ENCODE measurements around the gene SLC6A8.
A peak's percentile ranks its signal among the peaks of the same experiment; 100 is the strongest.

Gene SLC6A8

GRCh38 chrX:153687121-153688039, at the start of gene SLC6A8:
Gene SLC6A8, plus strand, starts transcription at chrX:153687926. Its CDS starts 649 bp downstream, at chrX:153688575.
- DNase-seq: peak in 1 of 4 experiments; percentile 12

GRCh38 chrX:153638041-153638371, 49.7 kb upstream of the SLC6A8 start:
- DNase-seq: no peak

DNA sequence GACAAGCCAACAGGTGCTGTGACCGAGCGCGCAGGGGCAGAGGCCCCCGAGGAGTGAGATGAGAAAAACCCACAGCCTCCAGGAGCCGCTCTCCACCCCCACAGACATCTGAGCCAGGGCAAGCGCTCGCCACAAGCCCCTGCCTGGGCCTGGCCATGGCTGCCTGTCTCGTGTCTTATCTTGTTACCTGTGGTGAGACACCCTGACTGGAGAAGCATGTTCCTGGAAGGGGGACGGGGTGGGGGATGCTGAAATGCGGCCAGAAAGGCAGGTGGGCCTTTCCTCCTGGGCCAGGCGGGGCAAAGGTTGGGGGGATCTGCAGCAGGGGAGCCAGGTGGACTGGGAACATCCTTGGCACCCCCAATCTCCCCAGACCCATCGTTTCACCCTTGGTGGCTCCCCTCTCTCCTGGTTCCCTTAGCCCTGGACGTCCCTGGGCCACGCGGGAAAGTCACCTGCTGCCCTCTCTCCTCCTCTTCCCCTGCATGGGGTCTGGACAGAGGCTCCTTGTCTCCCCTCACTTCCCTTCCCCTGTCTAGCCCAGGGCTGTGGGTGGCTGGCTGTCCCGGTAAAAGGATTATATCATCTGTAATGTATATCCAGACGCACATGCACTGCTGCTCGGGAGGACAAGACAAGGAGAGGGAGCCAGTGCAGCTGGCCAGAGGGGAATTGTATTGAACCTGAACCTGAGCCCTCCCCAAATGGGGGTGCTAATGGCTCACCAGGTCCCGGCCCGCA, 49.1 kb upstream of the SLC6A8 start:
- no peak for DNase-seq

- no peak for DNase-seq
Measured at GRCh38 chrX:153639177-153640044, 48.3 kb upstream of the SLC6A8 start.

- no peak for DNase-seq
Measured at GRCh38 chrX:153640045-153640686, 47.6 kb upstream of the SLC6A8 start.

DNA sequence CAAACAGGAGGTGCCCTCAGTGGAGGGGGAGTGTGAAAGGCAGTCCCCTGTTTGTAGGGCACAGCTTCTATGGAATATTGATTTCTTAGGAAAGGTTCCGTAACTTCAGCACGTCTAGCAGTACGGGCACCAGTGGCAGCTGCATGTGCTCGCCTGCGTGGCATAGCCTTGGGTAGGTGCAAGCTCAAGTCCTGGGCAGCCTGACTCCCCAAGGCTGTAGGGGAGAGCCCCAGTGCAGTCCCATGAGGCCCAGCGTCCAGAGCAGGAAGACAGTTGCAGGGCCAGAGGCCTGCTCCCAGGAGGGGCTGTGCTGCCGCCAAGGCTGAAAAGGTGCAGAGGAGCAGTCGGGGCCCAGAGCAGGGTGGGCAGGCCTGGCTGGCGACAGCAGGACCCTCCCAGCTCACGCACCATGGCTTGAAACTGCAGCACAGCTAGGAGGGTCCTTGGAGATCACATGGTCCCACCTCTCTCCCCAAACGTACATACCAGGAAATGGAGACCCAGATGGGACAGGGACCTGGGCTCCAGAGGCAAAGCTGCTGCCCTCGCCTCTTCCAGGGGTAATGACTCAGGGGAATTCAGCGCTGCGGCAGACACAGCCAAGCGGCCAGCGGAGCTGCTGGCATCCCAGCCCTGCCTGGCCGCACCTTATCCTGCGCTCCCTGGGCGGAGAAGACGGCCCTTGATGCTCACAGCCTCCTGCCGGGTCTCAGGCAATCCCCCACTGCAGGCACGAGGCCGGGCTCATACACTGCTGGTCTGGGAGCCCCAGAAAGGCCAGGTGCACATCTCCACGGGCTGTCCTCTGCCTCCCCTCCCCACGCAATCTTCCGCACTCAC, 46.8 kb upstream of the SLC6A8 start:
- DNase-seq: no peak

DNA sequence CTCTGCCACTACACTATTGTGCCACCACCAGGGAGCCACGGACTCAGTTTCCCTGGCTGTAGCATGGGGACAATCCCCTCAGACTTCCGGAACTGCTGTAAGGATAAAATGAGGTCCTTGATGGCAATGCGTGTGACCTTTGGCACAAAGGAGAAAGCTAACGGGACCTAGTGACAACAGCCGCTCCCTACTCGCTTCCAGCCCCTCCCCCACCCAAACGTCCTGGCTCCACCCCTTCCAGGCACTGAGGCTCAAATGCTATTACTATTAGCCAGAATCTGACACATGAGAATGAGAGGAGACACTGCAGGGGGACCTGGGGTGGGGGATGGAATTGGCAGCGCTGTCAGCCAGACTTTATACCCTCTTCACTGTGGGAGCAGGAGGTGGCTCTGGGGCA, 46.1 kb upstream of the SLC6A8 start:
- DNase-seq: no peak

- peak in 1 of 4 experiments; percentile 12 for DNase-seq
Measured at GRCh38 chrX:153642051-153642654, 45.6 kb upstream of the SLC6A8 start.

DNA sequence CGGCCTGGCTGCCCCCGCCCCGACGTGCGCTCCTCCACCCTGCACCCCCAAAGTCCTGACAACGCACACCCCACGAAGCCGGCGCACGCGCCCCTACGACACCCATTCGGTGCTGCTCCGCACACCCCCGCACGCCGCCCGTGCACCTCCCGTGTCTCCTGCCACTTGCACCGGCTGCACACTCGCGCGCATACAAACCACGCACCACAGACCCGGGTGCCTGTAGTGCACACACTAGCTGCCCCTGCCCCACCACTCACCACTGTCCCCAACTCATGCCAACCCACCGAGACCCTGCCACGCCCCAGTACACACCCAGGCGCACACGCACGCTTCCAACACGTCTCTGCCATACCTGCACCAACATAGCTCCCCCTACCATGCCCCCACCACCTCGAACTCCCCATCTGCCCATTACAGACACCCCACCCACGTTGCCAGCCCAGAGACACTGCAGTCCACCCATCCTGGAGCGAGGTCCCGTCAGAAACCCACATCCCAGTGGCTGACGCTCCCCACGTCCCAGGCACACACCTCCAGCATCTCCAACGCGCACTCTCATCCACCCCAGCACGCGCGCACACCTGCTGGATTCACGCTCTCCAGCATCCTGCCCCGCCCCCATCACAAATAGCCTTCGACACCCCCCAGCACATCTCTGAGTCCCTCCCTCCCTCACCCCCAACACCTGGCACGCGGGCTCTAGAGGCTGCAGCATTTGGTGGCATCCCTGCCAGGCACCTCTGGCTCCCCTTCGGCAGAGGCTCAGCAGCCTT, 44.9 kb upstream of the SLC6A8 start:
- no peak for DNase-seq

DNA sequence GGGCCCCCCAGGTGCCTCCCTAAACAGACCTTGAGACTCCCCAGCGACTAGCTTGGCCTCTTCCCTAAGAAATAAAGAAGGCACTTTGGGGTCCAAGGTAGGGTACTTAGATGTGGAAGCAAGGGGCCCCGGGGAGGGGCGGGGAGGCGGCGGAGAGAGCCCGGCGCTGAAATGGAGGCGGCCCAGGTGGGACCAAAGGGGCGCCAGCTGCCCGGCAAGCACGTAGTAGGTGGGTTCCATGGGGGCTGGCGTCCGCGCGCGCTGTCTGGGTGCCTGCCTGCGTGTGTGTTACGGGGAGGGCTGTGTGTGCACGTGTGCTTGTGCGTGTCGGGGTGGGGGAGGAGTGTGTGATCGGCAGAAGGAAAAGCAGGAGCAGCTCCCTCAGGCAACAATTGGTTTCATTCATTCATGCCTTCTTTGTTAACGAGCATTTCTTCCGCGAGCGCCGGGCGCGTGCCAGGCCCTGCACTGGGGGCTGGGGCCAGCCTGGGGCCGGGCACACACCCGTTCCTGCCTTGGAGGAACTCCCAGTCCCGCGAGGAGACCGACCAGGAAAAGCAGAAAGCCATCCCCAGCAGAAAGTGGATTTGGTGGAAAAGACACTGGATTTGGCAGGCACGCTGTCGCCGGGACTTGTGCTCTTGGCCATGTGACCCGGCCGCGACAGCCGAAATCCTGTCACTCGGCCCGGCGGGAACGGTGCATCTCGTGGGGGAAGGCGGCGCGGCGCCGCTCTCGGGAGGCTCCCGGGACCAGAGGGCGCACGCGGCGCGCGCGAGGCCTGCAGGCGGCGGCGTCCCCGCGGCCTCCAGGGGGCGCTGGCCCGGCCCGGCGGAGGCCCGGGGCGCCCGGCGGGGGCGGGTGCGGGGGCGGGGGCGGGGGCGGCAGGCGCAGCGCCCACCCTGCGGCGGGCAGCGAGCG, 44.0 kb upstream of the SLC6A8 start:
- DNase-seq: no peak

GRCh38 chrX:153644356-153645125, 43.2 kb upstream of the SLC6A8 start:
- DNase-seq: no peak

GRCh38 chrX:153645151-153645550, 42.6 kb upstream of the SLC6A8 start:
- no peak for DNase-seq

DNA sequence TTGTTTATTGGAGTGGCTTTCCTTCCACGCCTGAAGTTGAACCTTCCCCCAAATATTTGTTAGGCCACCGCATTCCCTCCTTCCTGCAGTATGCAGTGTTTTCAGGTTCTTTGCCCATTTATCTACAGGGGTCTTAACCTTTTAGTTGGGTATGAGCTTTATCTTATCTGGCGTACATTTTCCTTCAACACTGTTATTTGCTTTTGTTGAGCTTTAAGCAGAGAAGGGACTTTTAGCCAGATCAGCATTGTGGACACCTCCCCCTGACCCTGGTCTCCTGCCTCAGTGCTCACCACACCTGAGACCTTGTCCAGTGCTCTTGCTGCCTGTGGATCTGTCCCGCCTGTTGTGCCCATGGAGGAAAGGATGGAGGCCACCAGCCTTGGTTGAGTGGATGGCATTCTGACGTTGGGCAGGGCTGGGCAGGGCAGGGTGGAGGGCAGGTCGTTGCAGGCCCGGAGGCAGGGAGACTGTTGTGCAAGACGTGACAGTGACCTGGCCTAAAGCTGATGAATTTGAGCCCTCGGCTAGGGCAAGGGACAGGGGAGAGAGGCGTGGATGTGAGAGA, 41.7 kb upstream of the SLC6A8 start:
- no peak for DNase-seq

DNA sequence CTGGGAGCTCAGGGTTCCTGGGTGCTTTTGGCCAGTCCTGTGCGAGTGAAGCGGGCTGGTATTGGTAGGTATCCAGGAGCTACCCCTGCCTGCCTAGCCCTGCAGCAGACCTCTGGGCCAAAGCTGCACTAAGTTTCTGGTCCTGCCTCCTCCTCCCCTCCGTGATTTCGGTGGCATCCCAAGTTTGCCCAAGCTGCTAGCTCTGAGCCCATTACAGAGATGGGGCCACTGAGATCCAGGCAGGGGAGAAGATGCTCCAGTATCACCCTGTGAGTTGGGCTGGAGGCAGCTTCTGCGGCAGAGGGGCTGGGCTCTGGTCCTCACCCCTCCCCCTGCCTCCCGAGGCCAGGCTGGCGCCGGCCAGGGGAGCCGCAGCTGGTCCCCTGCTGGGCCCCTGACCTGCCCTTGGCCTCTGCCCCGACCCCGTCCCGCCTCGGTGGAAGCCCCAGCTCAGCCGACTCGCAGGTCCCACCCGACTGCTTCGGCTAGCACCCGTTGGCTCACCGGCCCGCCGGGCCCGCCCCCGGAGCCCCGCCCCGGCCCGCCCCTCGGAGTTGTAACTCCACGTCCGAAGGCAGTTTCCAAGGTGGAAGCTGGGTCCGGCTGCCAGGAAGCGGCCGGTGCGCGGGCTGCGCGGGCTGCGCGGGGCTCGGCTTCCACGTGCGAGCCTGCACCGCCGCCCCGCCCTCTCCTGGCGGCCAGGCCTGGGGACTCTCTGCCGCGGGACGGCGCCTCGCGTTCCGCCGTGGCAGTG, 40.9 kb upstream of the SLC6A8 start, which contains the start of gene DUSP9:
Gene DUSP9 (plus strand): TSS at position 584 of the 754 bp plus-strand sequence. CDS start 751 bp downstream, outside the sequence.
- DNase-seq: peak in 1 of 4 experiments; percentile 15

- DNase-seq: no peak
Measured at GRCh38 chrX:153647461-153648357, 40.0 kb upstream of the SLC6A8 start.

Data from activated naive CD4-positive, alpha-beta T cell (primary cell).